Measurements from ENCODE around the gene TMED9.

DNA sequence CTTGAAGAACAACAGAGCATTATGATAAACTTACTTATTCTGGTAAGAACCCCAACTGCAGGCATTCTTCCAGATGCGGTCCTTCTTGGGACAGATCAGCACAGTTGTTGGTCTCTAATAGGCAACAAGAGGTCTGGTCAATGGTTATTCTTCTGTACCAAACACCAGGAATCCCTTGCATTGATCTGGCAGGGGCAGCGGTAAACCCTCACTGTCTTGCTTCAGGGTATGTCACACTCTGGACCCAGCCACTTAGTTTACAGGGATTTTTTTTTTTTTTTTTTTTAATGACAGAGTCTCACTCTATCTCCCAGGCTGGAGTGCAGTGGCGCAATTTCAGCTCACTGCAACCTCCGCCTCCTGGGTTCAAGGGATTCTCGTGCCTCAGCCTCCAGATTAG is 36.3 kb upstream of the TMED9 start:
- TF ChIP-seq EZH2 (IDR thresholded peaks at IDR 0.05) = no peak
- TF ChIP-seq POLR2AphosphoS5 (IDR thresholded peaks at IDR 0.05; ENCODE audit: borderline replicate concordance, low read depth, low read length) = no peak
- no peak for TF ChIP-seq FOXP2 (optimal IDR thresholded peaks at IDR 0.05; ENCODE audit: control extremely low read depth, extremely low read length, insufficient read depth)

Measured in SK-N-MC (cell line).